Neural cell (in vitro differentiated cells): Measurements from ENCODE around the gene IGF1.

ENCODE experiments used
- CTCF ChIP-seq: fragments of 450-650 bp; IDR thresholded peaks from 2 replicates; pipeline ENCODE4 v1.5.1; 2014; ENCODE audit warnings: antibody characterized with exemption, mild to moderate bottlenecking, moderate library complexity; ENCODE audit not compliant: poor library complexity, severe bottlenecking
- EP300 ChIP-seq: fragments of 450-650 bp; conservative IDR thresholded peaks from 2 replicates; pipeline ENCODE4 v1.6.1; 2014; ENCODE audit warnings: antibody characterized with exemption, mild to moderate bottlenecking, moderate library complexity; ENCODE audit not compliant: poor library complexity, severe bottlenecking
- EZH2 ChIP-seq: fragments of 200-600, 300-800 bp; shearing (Covaris generic), sonication (generic); IDR thresholded peaks from 2 replicates; pipeline ENCODE4 v1.6.1; 2014; ENCODE audit warnings: antibody characterized with exemption, low read length, borderline replicate concordance, mild to moderate bottlenecking; ENCODE audit not compliant: insufficient read depth, poor library complexity, severe bottlenecking
- POLR2AphosphoS5 ChIP-seq: IDR thresholded peaks from 2 replicates; pipeline ENCODE4 v1.6.1; 2012
- RAD21 ChIP-seq: fragments of 450-650 bp; conservative IDR thresholded peaks from 2 replicates; pipeline ENCODE4 v1.6.1; 2014; ENCODE audit warnings: antibody characterized with exemption, mild to moderate bottlenecking, moderate library complexity
- SMC3 ChIP-seq: fragments of 450-650 bp; conservative IDR thresholded peaks from 2 replicates; pipeline ENCODE4 v1.6.1; 2014; ENCODE audit warnings: antibody characterized with exemption, mild to moderate bottlenecking, moderate library complexity; ENCODE audit not compliant: poor library complexity
- TAF1 ChIP-seq: IDR thresholded peaks from 2 replicates; pipeline ENCODE4 v1.6.1; 2012; ENCODE audit warnings: low read depth

GRCh38 chr12:102459314-102459713 lies 21.0 kb downstream of the IGF1 start:
- no peak for TF ChIP-seq CTCF
- TF ChIP-seq POLR2AphosphoS5 = no peak
- no peak for TF ChIP-seq TAF1
- TF ChIP-seq RAD21 = no peak
- TF ChIP-seq SMC3 = no peak
- no peak for TF ChIP-seq EZH2
- TF ChIP-seq EP300 = no peak
